Endothelial cell of umbilical vein (primary cell): Measurements from ENCODE around the gene FMC1.

Experiments used
- POLR2A ChIP-seq: IDR thresholded peaks from 2 replicates; pipeline ENCODE4 v1.6.1; 2012; ENCODE audit warnings: low read depth, mild to moderate bottlenecking, control low read depth, low read length
- POLR2AphosphoS5 ChIP-seq: IDR thresholded peaks from 2 replicates; pipeline ENCODE4 v1.6.1; 2012; ENCODE audit warnings: low read depth, mild to moderate bottlenecking, control low read depth, low read length, moderate library complexity; ENCODE audit not compliant: insufficient read depth
- TF ChIP-seq, protein P1 (sequence below), 2 donors: IDR thresholded peaks; 1 replicate in 1 of 2; 2 replicates in 1 of 2; pipeline ENCODE4 v1.5.1; 2011; ENCODE audit warnings: low read length in 2 of 2, mild to moderate bottlenecking in 2 of 2, moderate library complexity in 2 of 2, control low read depth in 1 of 2, inconsistent platforms in 1 of 2, low read depth in 1 of 2; ENCODE audit not compliant: insufficient read depth in 1 of 2; ENCODE audit errors: extremely low read depth in 1 of 2

DNA sequence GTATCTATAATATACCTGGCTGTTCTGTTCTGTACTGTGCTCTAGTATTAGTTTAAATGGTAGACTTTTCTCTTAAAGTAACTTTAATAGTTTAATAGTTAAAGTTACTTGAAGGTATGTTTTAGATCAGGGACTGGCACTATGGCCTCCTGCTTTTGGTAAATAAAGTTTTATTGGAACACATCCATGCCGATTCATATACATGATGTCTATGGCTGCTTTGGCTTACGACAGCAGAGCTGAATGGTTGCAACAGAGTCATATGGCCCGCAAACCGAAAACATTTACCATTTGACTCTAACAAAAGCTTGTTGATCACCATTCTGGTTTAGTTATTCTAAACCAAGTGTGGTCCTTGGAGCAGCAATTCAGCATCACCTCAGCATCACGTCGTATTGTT lies 25.3 kb downstream of the FMC1 start:
- TF ChIP-seq, protein P1, sequence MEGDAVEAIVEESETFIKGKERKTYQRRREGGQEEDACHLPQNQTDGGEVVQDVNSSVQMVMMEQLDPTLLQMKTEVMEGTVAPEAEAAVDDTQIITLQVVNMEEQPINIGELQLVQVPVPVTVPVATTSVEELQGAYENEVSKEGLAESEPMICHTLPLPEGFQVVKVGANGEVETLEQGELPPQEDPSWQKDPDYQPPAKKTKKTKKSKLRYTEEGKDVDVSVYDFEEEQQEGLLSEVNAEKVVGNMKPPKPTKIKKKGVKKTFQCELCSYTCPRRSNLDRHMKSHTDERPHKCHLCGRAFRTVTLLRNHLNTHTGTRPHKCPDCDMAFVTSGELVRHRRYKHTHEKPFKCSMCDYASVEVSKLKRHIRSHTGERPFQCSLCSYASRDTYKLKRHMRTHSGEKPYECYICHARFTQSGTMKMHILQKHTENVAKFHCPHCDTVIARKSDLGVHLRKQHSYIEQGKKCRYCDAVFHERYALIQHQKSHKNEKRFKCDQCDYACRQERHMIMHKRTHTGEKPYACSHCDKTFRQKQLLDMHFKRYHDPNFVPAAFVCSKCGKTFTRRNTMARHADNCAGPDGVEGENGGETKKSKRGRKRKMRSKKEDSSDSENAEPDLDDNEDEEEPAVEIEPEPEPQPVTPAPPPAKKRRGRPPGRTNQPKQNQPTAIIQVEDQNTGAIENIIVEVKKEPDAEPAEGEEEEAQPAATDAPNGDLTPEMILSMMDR (IDR thresholded peaks at IDR 0.05; ENCODE audit: extremely low read depth in 1 of 2, insufficient read depth in 1 of 2, low read depth in 1 of 2, low read length in 2 of 2), result no peak
- TF ChIP-seq POLR2AphosphoS5 (no peak), POLR2A (no peak)
